HG03064 (cell line): ENCODE measurements around the gene CLHC1.

Experiments
- ATAC-seq: cut with Tn5 transposase; IDR thresholded peaks from one replicate; pipeline ENCODE4 v1.9.1; 2021; ENCODE audit warnings: low read depth; ENCODE audit not compliant: unreplicated experiment

CLHC1 gene

DNA sequence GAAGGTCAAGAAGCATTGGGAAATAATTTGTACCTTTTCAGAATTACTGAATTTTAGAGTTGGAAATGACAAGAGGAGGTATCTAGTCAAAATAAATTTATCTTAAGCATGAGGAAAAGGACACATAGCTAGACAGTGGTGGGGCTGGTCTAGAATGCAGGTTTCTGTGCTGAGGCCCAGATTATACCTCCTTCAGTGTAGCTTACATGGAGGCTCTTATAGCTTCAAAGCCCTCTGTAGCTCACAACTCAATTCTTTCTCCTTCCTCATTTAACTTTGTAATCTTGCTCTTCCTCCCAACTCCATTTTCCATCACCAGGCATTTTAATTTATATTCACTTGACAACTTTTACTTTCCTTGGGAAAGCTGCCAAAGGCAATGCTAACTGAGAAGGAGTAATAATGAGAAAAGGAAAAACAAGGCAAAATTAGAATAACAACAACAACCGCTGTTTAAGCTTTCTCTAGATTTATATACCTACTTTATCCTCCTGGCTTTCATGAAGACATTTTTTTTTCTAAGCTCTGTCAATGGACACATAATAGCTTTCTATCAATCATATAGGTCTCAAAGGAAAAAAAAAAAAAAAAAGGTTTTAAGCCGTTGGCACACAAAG lies 58.5 kb downstream of the CLHC1 start:
- ATAC-seq, result no peak

DNA sequence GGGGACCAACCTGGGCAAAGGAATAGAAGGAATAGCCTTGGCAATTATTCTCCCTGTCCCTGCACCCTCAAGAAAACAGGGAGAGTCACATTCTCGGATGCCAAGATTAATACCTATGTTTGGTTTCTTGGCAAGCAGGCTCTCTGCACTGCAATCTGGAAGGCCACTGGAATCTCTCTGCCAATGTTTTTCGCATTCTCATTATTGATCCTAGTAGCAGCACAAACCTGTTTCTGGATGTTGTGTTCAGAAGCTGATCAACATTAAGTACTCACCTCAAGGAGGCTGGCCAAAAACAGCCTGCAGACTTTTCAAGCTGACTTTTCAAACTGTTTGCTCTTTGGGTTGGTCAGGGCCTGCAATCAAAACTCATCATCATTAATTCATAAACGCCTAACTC lies 62.2 kb downstream of the CLHC1 start:
- no peak for ATAC-seq

DNA sequence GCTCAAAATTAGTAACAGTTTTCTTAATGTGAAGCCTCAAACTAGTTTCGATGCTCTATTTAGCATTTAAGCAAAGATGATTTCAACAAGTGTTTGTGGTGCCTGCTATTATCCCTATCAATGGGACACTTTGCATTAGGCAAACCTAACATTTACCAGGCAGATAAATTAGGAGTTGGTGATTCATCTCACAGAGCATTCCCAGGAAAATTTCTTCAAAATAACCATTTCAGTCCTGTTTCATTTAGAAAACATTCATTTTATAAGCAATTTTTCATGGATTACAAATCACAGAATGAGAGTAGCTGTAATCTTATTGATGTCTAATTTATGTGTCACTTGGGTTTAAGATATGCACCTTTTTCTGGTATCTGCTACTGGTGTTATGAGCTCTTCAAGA lies 62.7 kb downstream of the CLHC1 start:
- ATAC-seq, result no peak

DNA sequence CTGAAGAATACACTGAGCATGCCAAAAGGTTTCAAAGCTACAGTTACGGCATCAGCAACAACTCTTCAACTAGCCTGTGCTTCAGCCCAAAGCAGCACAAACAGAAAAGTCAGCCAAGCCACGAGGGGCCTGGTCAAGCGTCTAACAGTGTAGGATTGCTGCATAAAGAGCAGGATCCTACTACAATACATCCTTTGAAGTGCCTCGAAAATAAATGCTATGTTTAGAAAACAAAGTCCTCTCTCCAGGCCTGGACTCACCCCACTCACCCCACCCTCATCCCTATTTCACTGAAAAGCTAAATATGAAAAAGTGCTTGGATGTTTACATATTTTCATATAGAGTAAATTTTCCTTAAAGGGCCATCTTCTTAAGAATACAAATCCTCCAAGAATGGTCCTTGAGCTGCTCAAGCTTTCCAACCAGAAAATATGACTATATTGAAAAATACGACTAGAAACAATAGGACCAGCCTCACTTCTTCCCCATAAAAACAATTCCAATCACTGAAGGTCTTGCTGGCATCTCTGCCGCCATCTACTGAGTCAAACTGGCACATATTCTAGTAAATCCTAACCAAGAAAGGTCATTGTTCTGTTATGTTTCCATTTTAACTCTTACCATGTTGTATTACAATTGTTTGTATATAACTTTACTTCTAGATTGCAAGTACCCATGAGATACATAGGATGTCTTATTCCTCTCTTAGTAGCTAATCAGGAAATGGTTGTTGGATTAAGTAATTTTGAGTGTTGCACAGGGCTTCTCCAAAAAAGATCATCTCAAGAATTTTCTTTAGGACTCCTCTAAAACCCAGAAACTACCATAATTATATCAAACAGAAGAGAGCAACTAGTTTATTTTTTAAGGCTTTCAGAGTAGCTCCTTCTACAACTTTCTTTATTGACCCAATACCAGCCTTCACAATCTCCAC lies 63.6 kb downstream of the CLHC1 start:
- no peak for ATAC-seq

DNA sequence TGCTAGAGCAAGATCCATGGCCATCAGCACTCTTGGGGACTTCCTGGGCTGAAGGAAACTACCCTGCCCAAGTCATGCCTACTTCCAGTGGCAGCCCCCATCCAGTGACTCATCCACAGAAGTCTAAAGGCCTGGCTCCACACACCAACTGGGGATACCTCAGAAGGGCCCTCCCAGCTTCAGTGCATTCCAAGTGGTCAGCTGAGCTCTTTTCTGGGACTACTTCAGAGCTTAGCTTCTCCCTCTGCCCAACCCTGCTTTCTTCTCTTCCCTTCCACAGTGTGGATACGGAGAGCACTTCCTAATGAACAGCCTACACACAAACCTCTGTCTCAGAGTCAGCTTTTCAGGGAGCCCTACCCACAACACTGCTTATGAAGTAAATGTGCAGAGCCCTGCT lies 66.5 kb downstream of the CLHC1 start:
- ATAC-seq, result no peak

- no peak for ATAC-seq
Measured at GRCh38 chr2:55164534-55165480, 67.3 kb downstream of the CLHC1 start.

DNA sequence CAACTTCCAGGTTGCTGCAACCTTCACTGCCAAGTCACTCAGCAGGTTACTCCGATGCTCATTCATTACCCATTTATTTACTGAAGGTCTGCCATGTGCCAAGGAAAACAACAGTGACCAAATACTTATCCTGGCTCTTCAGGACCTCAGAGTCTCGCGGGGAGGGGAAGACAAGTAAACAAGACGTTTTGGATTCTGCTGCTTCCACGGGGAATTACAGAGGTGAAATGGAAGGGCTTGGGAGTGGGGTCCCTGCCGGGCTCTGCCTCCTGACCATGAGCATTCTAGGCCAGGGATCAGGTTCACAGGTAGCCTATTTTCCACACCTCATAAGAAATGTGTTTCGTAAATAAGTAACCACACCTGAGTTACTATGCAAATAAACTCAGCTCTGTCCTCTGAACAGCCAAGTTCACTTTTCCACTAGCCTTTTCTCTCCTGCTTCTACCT lies 68.1 kb downstream of the CLHC1 start:
- ATAC-seq, result no peak

DNA sequence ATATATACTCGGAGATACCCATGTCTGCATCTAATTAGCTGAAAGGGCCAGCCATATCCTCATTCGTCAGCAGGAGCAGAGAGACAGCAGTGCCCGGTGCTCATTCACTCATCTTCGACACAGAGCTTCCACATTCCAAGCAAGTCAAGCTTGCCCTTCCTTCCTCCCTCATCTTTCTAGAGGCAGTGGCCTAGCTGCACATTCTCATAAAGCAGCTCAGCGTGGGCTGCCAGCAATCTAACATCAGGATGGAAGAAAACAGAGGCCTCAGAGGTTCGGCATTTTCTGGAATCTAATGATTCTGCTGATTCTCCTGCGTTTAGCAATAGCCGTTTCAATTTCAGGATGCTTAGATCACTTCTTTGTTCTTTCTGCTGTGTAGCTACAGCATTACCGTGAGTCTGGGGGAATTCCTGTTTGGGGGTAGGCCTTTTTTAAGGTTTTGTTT lies 68.8 kb downstream of the CLHC1 start:
- ATAC-seq, result no peak

DNA sequence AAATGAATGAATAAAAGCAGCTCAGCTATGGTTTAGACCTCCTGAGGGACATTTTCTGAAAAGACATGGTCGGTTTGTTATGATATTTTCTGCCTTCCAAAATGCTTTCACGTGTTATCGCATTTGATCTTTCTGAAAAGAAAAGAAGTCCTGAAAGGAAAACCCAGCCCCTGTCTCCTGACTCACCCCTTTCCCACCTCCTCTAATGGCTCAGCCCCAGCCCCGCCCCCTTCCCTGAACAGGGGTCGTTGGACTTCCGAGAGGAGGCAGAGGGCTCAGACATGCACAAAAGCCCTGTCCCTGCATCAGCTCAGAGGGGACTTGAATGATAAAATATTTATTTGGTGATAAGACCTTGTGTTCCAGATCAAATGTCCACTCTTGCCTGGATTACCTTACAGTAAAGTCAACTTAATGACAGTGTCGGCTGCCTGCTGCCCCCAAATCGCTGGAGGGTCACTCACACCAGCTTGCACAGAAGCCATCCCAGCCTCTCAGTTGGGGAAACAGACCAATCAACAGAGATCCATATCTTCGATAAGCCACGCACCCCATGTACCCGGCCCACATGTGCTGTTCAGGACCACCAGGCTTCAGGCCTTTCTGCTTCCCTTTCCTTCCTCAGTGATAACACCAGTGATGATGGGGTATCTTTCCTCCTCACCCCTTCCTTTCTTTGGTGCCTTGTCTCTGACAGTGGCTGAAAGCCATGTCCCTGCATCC lies 69.6 kb downstream of the CLHC1 start:
- no peak for ATAC-seq

- ATAC-seq, result no peak
Measured at GRCh38 chr2:55161295-55162210, 70.5 kb downstream of the CLHC1 start.

DNA sequence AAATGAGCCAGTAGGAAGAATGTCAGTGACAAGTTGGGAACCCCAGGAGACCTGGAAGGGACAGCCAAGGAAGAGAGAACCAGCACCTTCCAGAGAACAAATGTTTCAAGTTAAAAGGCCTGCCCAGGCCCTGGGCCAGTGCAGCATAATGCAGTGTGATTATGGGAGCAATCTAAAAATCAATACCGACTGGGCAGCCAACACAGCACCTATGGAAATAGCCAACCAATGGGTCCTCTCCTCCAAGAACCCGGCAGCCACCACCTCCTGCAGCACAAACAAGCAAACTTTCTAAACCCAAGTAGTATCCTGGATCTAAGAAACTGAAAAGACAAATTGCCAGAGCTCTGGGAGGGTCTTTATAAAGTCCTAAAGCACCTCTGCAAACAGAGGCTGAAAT lies 71.7 kb downstream of the CLHC1 start:
- no peak for ATAC-seq

- no peak for ATAC-seq
Measured at GRCh38 chr2:55159752-55160151, 72.3 kb downstream of the CLHC1 start.

DNA sequence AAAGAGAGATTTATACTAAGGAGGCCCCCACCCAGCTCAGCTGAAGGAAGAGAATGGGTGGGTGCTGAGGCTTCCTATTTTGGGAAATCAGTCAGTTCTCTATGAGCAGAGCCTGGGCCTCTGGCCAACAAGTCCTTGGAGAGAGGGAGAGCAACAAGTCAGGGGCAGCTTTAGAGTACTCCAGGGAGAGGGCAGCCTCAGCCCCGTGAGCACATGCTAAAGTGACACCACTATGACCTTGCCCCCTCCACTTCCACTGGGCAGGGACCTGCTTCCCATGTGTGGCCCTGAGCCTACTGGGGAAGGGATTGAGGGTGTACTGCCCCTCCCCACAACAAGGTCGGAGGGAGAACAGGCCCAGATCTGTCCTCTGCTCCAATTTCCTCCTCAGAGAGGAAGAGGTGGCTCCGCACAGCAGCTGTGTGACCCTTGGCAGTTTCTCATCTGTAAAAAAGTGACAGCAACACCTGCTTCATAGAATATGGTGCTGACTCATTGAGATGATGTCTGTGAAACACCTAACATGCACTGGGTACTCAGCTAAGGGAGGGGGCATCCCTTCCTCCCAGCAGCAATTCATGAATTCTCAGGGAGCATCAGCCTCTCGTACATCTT lies 72.9 kb downstream of the CLHC1 start:
- ATAC-seq, result peak; percentile 77

DNA sequence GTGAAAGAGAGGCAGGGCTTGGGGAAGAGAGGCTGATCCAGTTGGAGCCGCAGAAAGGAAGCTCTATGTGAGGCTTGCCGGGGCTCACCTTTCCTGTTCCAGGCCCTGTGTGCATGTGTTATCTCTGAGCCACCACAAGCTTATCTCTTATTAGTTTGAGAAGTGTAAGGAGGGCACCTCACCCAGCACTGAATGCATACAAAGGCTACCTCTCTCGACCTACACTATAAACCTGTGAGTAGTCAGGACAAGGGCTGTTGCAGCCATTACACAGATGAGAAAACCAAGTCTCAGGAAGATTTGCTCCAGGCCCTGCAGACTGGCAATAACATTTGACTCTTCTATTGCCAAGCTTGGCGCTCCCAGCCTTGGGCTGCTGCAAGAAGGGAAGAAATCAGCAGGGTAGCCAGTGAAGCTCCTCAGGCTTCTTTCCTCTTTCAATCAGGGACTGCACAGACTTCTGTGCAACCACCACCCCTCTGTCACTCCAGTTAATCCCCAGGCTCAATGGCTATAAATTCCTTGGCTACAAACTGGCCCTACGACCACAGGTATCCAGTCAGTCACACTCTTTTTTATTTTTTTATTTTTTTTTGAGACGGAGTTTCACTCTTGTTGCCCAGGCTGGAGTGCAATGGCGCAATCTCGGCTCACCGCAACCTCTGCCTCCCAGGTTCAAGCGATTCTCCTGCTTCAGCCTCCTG lies 73.8 kb downstream of the CLHC1 start:
- no peak for ATAC-seq

DNA sequence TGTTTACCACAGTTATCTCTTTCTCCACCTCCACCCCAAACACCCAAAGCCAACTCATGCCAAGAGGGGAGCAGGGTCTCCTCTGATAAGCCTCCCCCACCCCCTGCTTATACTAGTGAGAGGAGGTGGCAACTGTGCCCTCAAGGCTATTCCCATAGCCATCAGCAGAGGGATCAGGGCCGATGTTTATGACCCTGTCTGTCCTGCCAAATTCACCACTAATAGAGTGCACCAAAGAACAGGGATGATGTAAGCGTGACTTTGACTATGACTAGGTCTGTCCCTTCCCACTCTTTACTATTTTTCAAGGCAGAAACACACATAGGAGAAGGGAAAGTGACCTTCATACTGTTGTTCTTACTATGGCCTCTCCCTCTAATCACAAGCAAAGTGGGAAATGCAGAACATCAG lies 74.6 kb downstream of the CLHC1 start:
- ATAC-seq, result no peak

DNA sequence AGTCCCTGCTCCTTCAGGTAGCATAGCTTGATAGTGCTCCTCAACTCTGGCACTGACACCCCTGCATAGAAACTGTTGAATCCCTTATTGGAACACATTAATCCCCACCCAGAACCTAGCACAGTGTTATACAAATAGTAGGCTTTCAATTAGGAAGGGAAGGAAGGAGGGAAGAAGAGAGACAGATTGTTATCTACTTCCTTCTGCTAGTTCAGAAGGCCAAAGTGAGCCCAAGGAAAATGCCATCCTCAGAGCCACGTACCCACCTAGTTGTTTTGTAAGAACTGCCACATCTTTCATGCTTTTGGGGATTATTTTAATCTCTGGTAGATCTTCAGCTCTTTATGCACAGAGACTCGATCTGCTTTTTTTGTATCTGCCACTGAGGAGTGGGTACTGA lies 75.1 kb downstream of the CLHC1 start:
- ATAC-seq, result no peak

GRCh38 chr2:55156326-55156725 lies 75.8 kb downstream of the CLHC1 start:
- ATAC-seq, result no peak

GRCh38 chr2:55155764-55156281 lies 76.3 kb downstream of the CLHC1 start:
- ATAC-seq, result no peak
